Ovary (tissue), 9 donors: Measurements from ENCODE around the gene PTPRN2. TPM values are rescaled to one million over a fixed set of nuclear protein-coding genes. Genes with fewer than 3 reads are reported as not detected.

Experiments
- DNase-seq, 5 donors: peaks; one replicate each; pipeline ENCODE4 v3.0.0-alpha.2; 2019 to 2020
- H3K27ac ChIP-seq, 2 donors: fragments of 200-600 bp; one replicate each; pipeline versions ENCODE4 v1.5.1 to v1.8.0; 2019 to 2022
- H3K27me3 ChIP-seq: fragments of 200-600 bp; one replicate; pipeline ENCODE4 v1.8.0; 2022
- H3K36me3 ChIP-seq: fragments of 200-600 bp; sonication (generic); one replicate; pipeline ENCODE4 v1.5.1; 2019
- H3K4me1 ChIP-seq: one replicate; pipeline ENCODE4 v1.8.1; 2013; ENCODE audit warnings: mild to moderate bottlenecking, moderate library complexity; ENCODE audit not compliant: insufficient read depth
- H3K4me3 ChIP-seq: fragments of 200-600 bp; sonication (generic); one replicate; pipeline ENCODE4 v1.5.1; 2017
- H3K9me3 ChIP-seq, 2 donors: fragments of 200-600 bp in 1 of 2; sonication (generic) in 1 of 2; one replicate each; pipeline versions ENCODE4 v1.5.1 to v1.8.1; 2013 to 2019; ENCODE audit warnings: mild to moderate bottlenecking in 1 of 2, moderate library complexity in 1 of 2
- CTCF ChIP-seq, 3 donors: fragments of 450-650 bp in 2 of 3; fragments of 200-600 bp in 1 of 3; IDR thresholded peaks; one replicate each; pipeline versions ENCODE4 v1.5.1 to v1.8.0; 2016 to 2022; ENCODE audit warnings: antibody characterized with exemption in 3 of 3, mild to moderate bottlenecking in 1 of 3
- EP300 ChIP-seq: sonication (generic); formaldehyde crosslinking; IDR thresholded peaks from one replicate; pipeline ENCODE4 v1.6.1; 2017; ENCODE audit warnings: antibody characterized with exemption
- POLR2A ChIP-seq: fragments of 450-650 bp; IDR thresholded peaks from one replicate; pipeline ENCODE4 v1.6.1; 2017; ENCODE audit warnings: antibody characterized with exemption, mild to moderate bottlenecking, moderate library complexity
- WGBS, 3 donors: extraction: QIAGEN DNeasy Blood & Tissue Kit in 1 of 3; methylation state at CpG; one replicate each; pipeline versions ENCODE4 v1.1.5 to v1.1.7; 2013 to 2017; 5-methylcytosine and 5-hydroxymethylcytosine counted together
- intact Hi-C, 4 donors: fragments of 100-400 bp; cut with DNase I; formaldehyde crosslinking; loops; one replicate each; pipeline versions ENCODE4 v1.11.0 to v1.15.1; 2022 to 2023
- polyA plus RNA-seq, 2 donors: library from polyadenylated mRNA; stranded (reverse); fragments of 200-250 nt in 1 of 2; fragments of 350-450 nt in 1 of 2; fragmentation: Illumina TruSeq in 1 of 2; extraction: RNeasy Lipid Tissue Mini Kit (QIAGEN cat#74804) in 1 of 2; gene quantifications; one replicate each; pipeline ENCODE4 v1.2.3, GENCODE V29; 2013 to 2014
- total RNA-seq, 7 donors: library from RNA; depleted of rRNA in 2 of 7; stranded (reverse); fragments of >200 nt in 2 of 7; fragmentation: NEBNext Ultra II Directional in 3 of 7; extraction: Animal tissue kit (Norgen Biotek cat#: 25700) in 3 of 7; gene quantifications; one replicate each; pipeline versions ENCODE4 v1.1.0 to v1.2.4, GENCODE V29; 2016 to 2023
- donor health status: DM: no; HTN: no; CAD: no; lungs with moderate emphysema.
- donor health status: DM: no; HTN: no; CAD: no.
- donor health status: Bipolar disorder and iron deficiency.
- donor health status: DM: yes; HTN: yes; CAD: no.
- donor health status: DM: no; HTN: no; CAD: no.
- donor health status: DM: yes; HTN: yes; CAD: no.

PTPRN2 gene
- total and polyA plus RNA-seq, 9 donors: 3.5 to 11.1 (median 5.9) TPM

GRCh38 chr7:158450476-158451124 lies 137.0 kb downstream of the PTPRN2 start:
- TF ChIP-seq POLR2A: no peak
- no peak for TF ChIP-seq CTCF (IDR thresholded peaks at IDR 0.05)
- TF ChIP-seq EP300: no peak
- Histone ChIP-seq H3K9me3 (no peaks in the 10 kb centered on the region), H3K27me3 (no peaks in the 10 kb centered on the region), H3K4me1 (no peaks in the 10 kb centered on the region), H3K4me3 (no peak overlapping the region), H3K36me3 (no peaks in the 10 kb centered on the region), H3K27ac (no peak overlapping the region)
- intact Hi-C loops: no loop called here
- no peak for DNase-seq
- WGBS, 3 donors: 77 to 82% (median 81%) methylated on average over 29 of the region's 29 CpGs

GRCh38 chr7:158449942-158450341 lies 137.7 kb downstream of the PTPRN2 start:
- intact Hi-C loops: no loop called here
- H3K9me3 ChIP-seq: no peaks in the 10 kb centered on the region
- no peaks in the 10 kb centered on the region for H3K4me1 ChIP-seq
- WGBS, 3 donors: 85 to 89% (median 87%) methylated on average over 12 of the region's 12 CpGs
- no peak for DNase-seq
- H3K27me3 ChIP-seq: no peaks in the 10 kb centered on the region
- TF ChIP-seq EP300: no peak
- TF ChIP-seq POLR2A: no peak
- TF ChIP-seq CTCF (IDR thresholded peaks at IDR 0.05): no peak
- no peak overlapping the region for H3K27ac ChIP-seq
- no peak overlapping the region for H3K4me3 ChIP-seq
- no peaks in the 10 kb centered on the region for H3K36me3 ChIP-seq

GRCh38 chr7:158449266-158449665 lies 138.4 kb downstream of the PTPRN2 start:
- no peak overlapping the region for H3K4me3 ChIP-seq
- no peaks in the 10 kb centered on the region for H3K36me3 ChIP-seq
- H3K9me3 ChIP-seq: no peaks in the 10 kb centered on the region
- no peaks in the 10 kb centered on the region for H3K4me1 ChIP-seq
- intact Hi-C loops: no loop called here
- H3K27ac ChIP-seq: no peak overlapping the region
- DNase-seq: no peak
- H3K27me3 ChIP-seq: no peaks in the 10 kb centered on the region
- WGBS, 3 donors: 92 to 94% (median 94%) methylated on average over 12 of the region's 12 CpGs
- TF ChIP-seq EP300: no peak
- TF ChIP-seq CTCF (IDR thresholded peaks at IDR 0.05): no peak
- no peak for TF ChIP-seq POLR2A

GRCh38 chr7:158448430-158449100 lies 139.1 kb downstream of the PTPRN2 start:
- Histone ChIP-seq H3K27me3 (no peaks in the 10 kb centered on the region), H3K36me3 (no peaks in the 10 kb centered on the region), H3K27ac (no peak overlapping the region), H3K9me3 (no peaks in the 10 kb centered on the region), H3K4me3 (no peak overlapping the region), H3K4me1 (no peaks in the 10 kb centered on the region)
- no peak for TF ChIP-seq EP300
- no peak for TF ChIP-seq POLR2A
- TF ChIP-seq CTCF (IDR thresholded peaks at IDR 0.05): no peak
- DNase-seq: no peak
- intact Hi-C loops: no loop called here
- 84 to 88% (median 86%) methylated on average over 16 of the region's 16 CpGs for WGBS, 3 donors
